GM21447 (cell line): ENCODE measurements around the gene GTF3C4.

ENCODE experiments used
- ATAC-seq: cut with Tn5 transposase; IDR thresholded peaks from one replicate; pipeline ENCODE4 v1.9.1; 2021; ENCODE audit not compliant: unreplicated experiment

Gene GTF3C4

DNA sequence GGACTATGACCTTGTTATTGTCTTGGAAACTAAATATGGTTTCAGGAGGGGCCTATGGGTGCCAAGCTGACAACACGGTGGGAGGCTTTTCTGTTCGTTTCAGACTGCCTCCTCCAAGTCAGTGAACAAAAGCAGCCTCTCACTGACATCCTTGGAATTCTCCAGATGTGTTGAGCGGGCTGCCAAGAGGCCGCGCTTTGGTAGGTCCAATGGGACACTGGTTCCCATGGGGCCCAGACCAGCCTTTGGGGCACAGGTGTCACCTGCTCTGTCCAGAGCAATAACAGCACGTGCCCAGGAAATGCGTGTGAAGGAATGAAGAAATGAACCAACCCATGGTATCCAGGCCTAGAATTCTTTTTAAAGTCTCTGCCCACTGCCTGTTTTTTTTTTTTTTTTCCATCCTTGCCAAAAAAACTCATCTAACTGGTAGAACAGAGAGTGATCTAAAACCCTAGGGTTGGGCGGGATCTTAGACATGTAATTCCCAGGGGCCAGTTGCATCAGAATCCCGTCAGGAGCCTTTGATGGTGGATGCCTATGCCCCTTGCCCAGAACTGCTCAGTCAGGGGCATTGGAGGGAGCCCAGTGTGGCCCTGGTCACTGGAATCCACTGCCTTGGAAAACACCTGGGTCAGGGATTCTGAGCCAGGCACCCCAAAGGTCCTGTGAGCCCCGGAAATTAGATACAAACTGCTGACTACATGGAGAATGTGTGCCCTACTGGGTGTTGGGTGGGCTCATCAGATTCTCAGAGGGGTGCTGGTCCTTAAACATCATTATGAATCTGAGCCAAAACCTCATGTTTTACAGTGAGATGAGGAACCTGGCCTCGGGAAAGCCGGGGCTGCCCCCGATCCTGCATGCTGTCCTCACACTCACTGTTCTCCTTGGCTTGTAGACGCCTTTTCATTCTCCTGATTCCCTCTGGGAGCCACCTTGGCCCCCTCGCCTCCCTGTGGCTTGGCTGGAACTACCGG lies 60.1 kb downstream of the GTF3C4 start:
- ATAC-seq: no peak

DNA sequence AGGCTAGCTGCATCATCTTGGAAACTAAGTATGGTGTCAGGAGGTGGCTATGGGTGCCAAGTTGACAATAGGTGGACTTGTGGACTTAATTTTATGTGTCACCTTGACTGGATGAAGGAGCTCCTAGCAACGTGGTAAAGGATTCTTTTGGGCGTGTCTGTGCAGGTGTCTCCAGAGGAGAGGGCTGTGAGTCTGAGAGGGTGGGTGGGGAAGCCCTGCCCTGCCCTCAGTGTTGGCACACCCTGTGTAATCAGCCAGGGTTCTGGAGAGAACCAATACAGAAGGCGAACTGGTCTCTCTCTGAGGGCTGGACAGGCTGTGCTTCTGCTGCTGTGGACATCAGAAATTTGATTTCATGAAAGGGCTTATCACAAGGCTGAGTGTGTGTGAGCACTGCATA lies 61.0 kb downstream of the GTF3C4 start:
- no peak for ATAC-seq

- no peak for ATAC-seq
These were observed 62.3 kb downstream of the GTF3C4 start for GRCh38 chr9:132732326-132733259.

DNA sequence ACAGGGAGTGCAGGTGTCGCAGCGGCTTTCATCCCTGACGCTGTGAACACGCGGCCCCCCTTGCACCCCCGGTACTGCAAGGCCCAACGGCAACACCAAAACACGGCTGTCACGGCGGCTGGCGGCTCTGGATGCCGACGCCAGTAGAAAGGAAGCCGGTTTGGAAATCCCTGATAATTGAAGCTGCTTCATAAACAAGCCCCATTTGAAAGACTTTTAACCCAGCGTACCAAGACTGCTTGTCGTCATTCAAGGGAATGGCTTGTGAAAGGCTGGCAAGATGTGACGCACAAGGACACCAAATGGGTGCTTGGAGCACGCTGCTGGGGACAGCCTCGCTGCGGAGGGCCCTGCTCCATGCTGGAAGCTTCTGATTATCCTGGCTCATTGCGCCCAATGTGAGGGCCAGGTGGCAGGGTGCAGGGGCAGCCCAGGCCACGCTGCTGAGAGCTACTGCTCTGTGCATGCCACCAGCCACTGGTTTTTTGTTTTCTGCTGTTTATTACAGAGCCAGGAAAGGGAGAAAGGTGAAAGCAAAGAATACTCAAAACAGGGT lies 63.1 kb downstream of the GTF3C4 start:
- ATAC-seq: no peak

DNA sequence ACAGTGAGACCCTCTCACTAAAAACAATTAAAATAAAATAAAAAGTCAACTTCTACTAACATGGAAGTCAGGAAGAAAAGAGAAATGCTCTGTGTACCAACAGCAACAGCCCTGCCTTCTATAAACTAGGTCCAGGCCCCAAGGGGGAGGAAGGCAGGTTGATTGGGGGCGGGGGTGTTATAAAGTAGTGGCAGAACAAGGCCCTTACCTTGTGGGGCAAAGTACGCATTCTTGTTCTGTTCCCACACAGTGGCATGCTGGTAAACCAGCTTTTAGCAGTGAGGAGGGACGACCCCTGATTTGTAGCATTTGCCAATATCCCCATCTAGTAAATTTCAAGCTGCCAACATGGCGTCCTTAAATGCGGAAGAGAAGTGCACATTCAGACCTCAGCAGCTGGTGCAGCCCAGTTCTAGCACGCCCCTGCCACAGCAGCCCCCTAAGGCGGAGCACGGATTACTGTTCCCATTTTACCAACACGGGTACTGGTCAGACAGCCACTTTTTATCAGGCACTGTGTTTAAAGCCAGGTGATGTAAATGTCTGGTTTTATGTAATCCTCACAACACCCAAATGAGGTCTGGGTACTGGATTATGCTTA lies 69.5 kb downstream of the GTF3C4 start:
- no peak for ATAC-seq

DNA sequence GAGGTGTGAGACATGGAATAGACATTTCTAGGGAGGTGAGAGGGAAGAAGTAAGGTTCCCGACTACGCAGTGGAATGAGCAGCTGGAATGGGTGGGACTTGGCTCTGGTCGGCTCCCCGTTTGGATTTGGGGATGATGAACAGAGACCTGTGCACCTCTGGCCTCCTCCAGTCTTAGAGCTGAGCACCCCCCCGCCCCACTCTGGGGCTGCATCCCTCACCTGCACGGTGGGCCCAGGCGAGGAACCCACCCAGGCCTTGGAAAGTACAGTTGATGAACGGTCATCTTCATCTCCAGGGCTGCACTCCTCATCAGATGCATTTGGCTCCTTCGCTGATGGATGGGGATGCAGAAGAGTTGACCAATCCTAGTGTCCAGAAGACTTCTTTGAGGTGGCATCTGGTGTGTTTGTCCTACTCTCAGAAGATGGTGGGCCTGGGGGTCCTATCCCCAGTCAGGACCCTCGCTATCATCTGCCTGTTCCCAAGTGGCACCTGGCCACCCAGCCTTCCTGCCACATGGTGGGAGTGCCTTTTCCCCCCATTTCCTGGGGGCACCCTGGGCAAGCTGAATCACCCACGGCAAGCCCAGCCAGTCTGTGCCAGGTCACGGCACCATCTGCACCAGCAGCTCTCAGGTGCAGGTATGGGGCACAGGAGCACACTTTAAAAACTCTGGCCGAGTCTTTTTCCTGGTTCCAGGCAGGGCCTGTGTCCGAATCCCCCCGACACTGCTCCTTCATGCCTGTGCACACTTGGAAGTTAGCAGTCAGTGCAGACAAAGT lies 70.5 kb downstream of the GTF3C4 start:
- no peak for ATAC-seq

DNA sequence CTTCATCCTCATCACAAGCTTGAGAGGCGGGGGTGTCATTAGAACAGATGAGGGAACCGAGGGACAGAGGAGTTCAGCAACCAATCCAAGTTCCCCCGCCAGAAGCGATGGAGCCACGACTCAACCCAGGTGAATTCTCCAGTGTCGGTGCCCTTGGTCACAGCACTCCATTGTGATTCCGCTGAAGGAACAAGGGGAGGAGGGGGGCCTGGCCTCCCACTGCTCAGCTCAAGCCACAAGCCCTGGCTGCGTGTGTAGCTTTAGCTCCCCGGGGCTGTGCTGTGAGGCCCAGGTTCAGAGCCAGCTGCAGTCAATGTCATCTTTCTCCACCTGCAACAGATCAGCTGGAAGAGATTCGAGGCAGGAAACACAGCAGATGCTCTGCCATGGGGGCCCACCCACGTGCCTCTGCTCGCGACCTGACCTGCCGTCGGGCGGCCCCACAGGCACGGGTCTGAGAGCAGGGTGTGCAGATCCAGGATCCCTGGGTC lies 72.6 kb downstream of the GTF3C4 start:
- no peak for ATAC-seq

DNA sequence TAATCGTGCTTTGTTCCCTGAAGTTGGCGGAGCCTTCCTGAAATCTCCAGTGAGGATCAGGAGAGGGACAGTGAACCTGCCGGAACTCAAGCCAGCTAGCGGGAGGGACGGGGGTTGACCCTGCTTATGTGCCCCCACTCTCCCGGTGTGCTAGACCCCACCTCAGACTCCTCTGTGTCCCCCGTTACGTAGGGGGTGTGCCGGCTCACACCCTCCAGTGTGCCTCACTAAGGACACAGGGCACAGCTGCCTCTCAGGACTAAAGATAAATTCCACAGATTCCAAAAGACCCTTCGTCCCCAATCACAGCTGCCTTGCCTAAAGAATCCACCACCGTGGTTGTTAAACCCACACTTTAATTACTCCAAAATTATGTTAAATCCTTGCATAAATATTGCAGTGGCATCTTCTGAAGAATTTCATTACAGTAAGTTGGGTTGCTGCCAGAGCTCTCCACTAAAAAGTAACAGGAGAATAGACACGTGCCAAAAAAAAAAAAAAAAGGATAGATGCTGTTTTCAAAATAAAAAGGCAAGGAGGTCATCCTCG lies 73.7 kb downstream of the GTF3C4 start:
- no peak for ATAC-seq
